ENCODE results near the gene RESF1. TPM values are rescaled to one million over a fixed set of nuclear protein-coding genes. Genes with fewer than 3 reads are reported as not detected.

RESF1 gene
- total RNA-seq, 1 experiment from 2014 or later: 12.1 TPM

- DNase-seq (ENCODE audit: low read depth, low spot score): no peak
- in situ Hi-C loops (cut with HindIII; ENCODE audit: low pct_unique_long_range_greater_than_20kb, low sequenced_read_pairs): no loop called here
These were observed 40.5 kb downstream of the RESF1 start for GRCh38 chr12:31999692-32000091.

GRCh38 chr12:32000373-32001005 lies 41.3 kb downstream of the RESF1 start:
- DNase-seq (ENCODE audit: low read depth, low spot score): no peak
- in situ Hi-C loops (cut with HindIII; ENCODE audit: low pct_unique_long_range_greater_than_20kb, low sequenced_read_pairs): no loop called here

GRCh38 chr12:32002848-32003493 lies 43.8 kb downstream of the RESF1 start:
- no peak for DNase-seq (ENCODE audit: low read depth, low spot score)
- in situ Hi-C loops (cut with HindIII; ENCODE audit: low pct_unique_long_range_greater_than_20kb, low sequenced_read_pairs): no loop called here

- no peak for DNase-seq (ENCODE audit: low read depth, low spot score)
- in situ Hi-C loops (cut with HindIII; ENCODE audit: low pct_unique_long_range_greater_than_20kb, low sequenced_read_pairs): no loop called here
These were observed 44.4 kb downstream of the RESF1 start for GRCh38 chr12:32003654-32004053.

GRCh38 chr12:32005496-32006125 lies 46.4 kb downstream of the RESF1 start:
- no peak for DNase-seq (ENCODE audit: low read depth, low spot score)
- in situ Hi-C loops (cut with HindIII; ENCODE audit: low pct_unique_long_range_greater_than_20kb, low sequenced_read_pairs): no loop called here

Other genes starting within 250 kb of the RESF1 start
- gene AMN1, start 230.4 kb upstream of the RESF1 start, total RNA-seq (2014; rRNA removed; shearing (Covaris generic)): 15.4 and 18.2 TPM in 2 replicates
- 8.1 and 10.3 TPM in 2 replicates for gene BICD1, start 147.4 kb downstream of the RESF1 start, total RNA-seq (2014; rRNA removed; shearing (Covaris generic))

Measured in SK-MEL-5 (cell line).